HepG2 (cell line): ENCODE data around the gene RPS14. TPM values are rescaled to one million over a fixed set of nuclear protein-coding genes. Genes with fewer than 3 reads are reported as not detected.
A peak's percentile ranks its signal among the peaks of the same experiment; 100 is the strongest.

ENCODE experiments used
- JDP2 ChIP-seq: sonication (generic); formaldehyde crosslinking; IDR thresholded peaks from 2 replicates; pipeline ENCODE4 v1.8.1; 2022; ENCODE audit warnings: missing genetic modification reagents, borderline replicate concordance
- KDM2A ChIP-seq: sonication (generic); formaldehyde crosslinking; IDR thresholded peaks from 2 replicates; pipeline ENCODE4 v1.4.0; 2020; ENCODE audit warnings: low read depth, missing genetic modification reagents, borderline replicate concordance
- MYC ChIP-seq: sonication (generic); formaldehyde crosslinking; IDR thresholded peaks from 2 replicates; pipeline ENCODE4 v1.9.0; 2021; ENCODE audit warnings: missing genetic modification reagents, borderline replicate concordance
- PATZ1 ChIP-seq: sonication (generic); formaldehyde crosslinking; IDR thresholded peaks from 2 replicates; pipeline ENCODE4 v1.4.0; 2020; ENCODE audit warnings: missing genetic modification reagents
- POLR2A ChIP-seq, 2 experiments: IDR thresholded peaks; 2 replicates each; pipeline ENCODE4 v1.6.1; 2011; ENCODE audit warnings: low read depth in 2 of 2, low read length in 2 of 2, mild to moderate bottlenecking in 1 of 2, moderate library complexity in 1 of 2; ENCODE audit not compliant: insufficient read depth in 1 of 2
- RAD21 ChIP-seq: fragments of 450-650 bp; formaldehyde crosslinking; IDR thresholded peaks from 2 replicates; pipeline ENCODE4 v1.5.0; 2020; ENCODE audit warnings: mild to moderate bottlenecking
- SAP130 ChIP-seq: IDR thresholded peaks from 2 replicates; pipeline ENCODE4 v1.6.1; 2016; ENCODE audit warnings: low read depth
- TBL1XR1 ChIP-seq: fragments of 150-350 bp; IDR thresholded peaks from 2 replicates; pipeline ENCODE4 v1.6.1; 2014; ENCODE audit warnings: borderline replicate concordance, low read length; ENCODE audit not compliant: partially characterized antibody
- TCF12 ChIP-seq, 2 experiments: fragments of 450-650 bp in 1 of 2; sonication (generic) in 1 of 2; formaldehyde crosslinking in 1 of 2; IDR thresholded peaks; 2 replicates each; pipeline versions ENCODE4 v1.6.1 to v1.8.0; 2017 to 2022; ENCODE audit warnings: antibody characterized with exemption in 1 of 2, mild to moderate bottlenecking in 1 of 2, missing genetic modification reagents in 1 of 2, moderate library complexity in 1 of 2
- ZFP37 ChIP-seq: sonication (generic); formaldehyde crosslinking; IDR thresholded peaks from 2 replicates; pipeline ENCODE4 v1.4.0; 2020; ENCODE audit warnings: missing genetic modification reagents, borderline replicate concordance
- ZMYM3 ChIP-seq: sonication (generic); formaldehyde crosslinking; IDR thresholded peaks from 2 replicates; pipeline ENCODE4 v1.5.1; 2020; ENCODE audit warnings: mild to moderate bottlenecking, missing genetic modification reagents
- ZNF142 ChIP-seq: sonication (generic); formaldehyde crosslinking; IDR thresholded peaks from 2 replicates; pipeline ENCODE4 v1.4.0; 2020; ENCODE audit warnings: missing genetic modification reagents
- ZNF18 ChIP-seq: sonication (generic); formaldehyde crosslinking; IDR thresholded peaks from 2 replicates; pipeline ENCODE4 v1.8.0; 2022; ENCODE audit warnings: mild to moderate bottlenecking, missing genetic modification reagents; ENCODE audit not compliant: insufficient replicate concordance
- ZNF574 ChIP-seq: sonication (generic); formaldehyde crosslinking; IDR thresholded peaks from 2 replicates; pipeline ENCODE4 v1.4.0; 2020; ENCODE audit warnings: missing genetic modification reagents
- ZNF740 ChIP-seq: sonication (generic); formaldehyde crosslinking; IDR thresholded peaks from 2 replicates; pipeline ENCODE4 v1.4.0; 2020; ENCODE audit warnings: missing genetic modification reagents
- polyA plus RNA-seq, 8 experiments: library from polyadenylated mRNA; depleted of rRNA in 3 of 8; stranded (reverse) in 7 of 8; unstranded in 1 of 8; fragments of >200 nt; fragmentation: Illumina TruSeq in 4 of 8; extraction: Trizol in 4 of 8; gene quantifications; 2 replicates each; pipeline versions ENCODE4 v1.2.1 to v1.2.3, GENCODE V29; 2011 to 2016; ENCODE audit warnings: low read depth in 4 of 8, missing spikeins in 1 of 8, mixed read lengths in 1 of 8; ENCODE audit not compliant: insufficient read depth in 1 of 8
- total RNA-seq, 5 experiments: library from RNA; depleted of rRNA; stranded (reverse); fragments of >200 nt; fragmentation: Illumina TruSeq; extraction: Trizol; gene quantifications; 2 replicates each; pipeline ENCODE4 v1.2.3, GENCODE V29; 2016; ENCODE audit warnings: low read depth in 1 of 5

The RPS14 gene
- total and polyA plus RNA-seq, 2 of the 13 experiments (the other 11 are each of a cell fraction or from before 2014, with no cell fraction given) = 2,116 to 3,295 TPM

GRCh38 chr5:150486402-150487198, 37.1 kb upstream of the RPS14 start (continued):
- peak; percentile 75 for TF ChIP-seq PATZ1 (CRISPR knock-in tag)
- 0 out of 2 replicates have a peak, but pooled peaks have one; percentile 15 for TF ChIP-seq ZNF740 (CRISPR knock-in tag)
- no peak; the same call in 1 of the 2 replicates for TF ChIP-seq JDP2 (CRISPR knock-in tag)
- TF ChIP-seq MYC (CRISPR knock-in tag) = 0 out of 2 replicates have a peak, but pooled peaks have one; percentile 35
- peak; percentile 98 for TF ChIP-seq ZMYM3 (CRISPR knock-in tag)
- TF ChIP-seq TBL1XR1 = peak; percentile 25
- peak; percentile 53; the same call in 1 of the 2 replicates for TF ChIP-seq SAP130 (CRISPR knock-in tag)
- TF ChIP-seq ZNF18 (CRISPR knock-in tag) = peak; percentile 43
- 0 out of 2 replicates have a peak, but pooled peaks have one; percentile 35 for TF ChIP-seq ZNF574 (CRISPR knock-in tag)
- TF ChIP-seq RAD21 = peak; percentile 39; the same call in 1 of the 2 replicates
- TF ChIP-seq POLR2A (IDR thresholded peaks at IDR 0.05; ENCODE audit: insufficient read depth in 1 of 2, low read depth in 2 of 2, low read length in 2 of 2) = peak; percentile 20 to 34; a peak in 1 of 4 replicates
- TF ChIP-seq ZFP37 (CRISPR knock-in tag) = no peak
- no peak for TF ChIP-seq TCF12 (IDR thresholded peaks at IDR 0.05)
- TF ChIP-seq TCF12 (CRISPR knock-in tag; IDR thresholded peaks at IDR 0.05) = no peak
- TF ChIP-seq KDM2A (CRISPR knock-in tag) = peak; percentile 41; the same call in 1 of the 2 replicates
- TF ChIP-seq ZNF142 = peak; percentile 100
